Esophagus squamous epithelium (tissue), 5 donors: ENCODE measurements around the gene KLHL18. TPM values are rescaled to one million over a fixed set of nuclear protein-coding genes. Genes with fewer than 3 reads are reported as not detected.
"Not testable (repeated sequence)": the region's sequence is repeated elsewhere in the genome, so short reads cannot be mapped to it uniquely, and the experiment has no call there.

ENCODE experiments used
- DNase-seq: peaks from one replicate; lab custom pipeline; 2025; lab: John Stamatoyannopoulos, UW
- H3K27ac ChIP-seq, 4 donors: fragments of 200-600 bp; sonication (generic); one replicate each; pipeline ENCODE4 v1.5.1; 2016 to 2019; ENCODE audit warnings: mild to moderate bottlenecking in 1 of 4
- H3K27me3 ChIP-seq, 4 donors: fragments of 200-600 bp; sonication (generic); 1 replicate in 3 of 4; 2 replicates in 1 of 4; pipeline versions ENCODE4 v1.5.1 to v1.6.0; 2017 to 2021; ENCODE audit warnings: antibody characterized with exemption in 1 of 4
- H3K36me3 ChIP-seq, 3 donors: fragments of 200-600 bp; sonication (generic); one replicate each; pipeline ENCODE4 v1.5.1; 2016 to 2019
- H3K4me1 ChIP-seq, 3 donors: fragments of 200-600 bp; sonication (generic); one replicate each; pipeline ENCODE4 v1.5.1; 2017 to 2019
- H3K4me3 ChIP-seq, 4 donors: fragments of 200-600 bp; sonication (generic); 1 replicate in 3 of 4; 2 replicates in 1 of 4; pipeline ENCODE4 v1.5.1; 2016 to 2019; ENCODE audit warnings: mild to moderate bottlenecking in 2 of 4, moderate library complexity in 1 of 4
- H3K9me3 ChIP-seq, 3 donors: fragments of 200-600 bp; sonication (generic); one replicate each; pipeline ENCODE4 v1.5.1; 2016 to 2019
- POLR2A ChIP-seq, 4 donors: fragments of 450-650 bp; IDR thresholded peaks; one replicate each; pipeline ENCODE4 v1.6.1; 2017; ENCODE audit warnings: antibody characterized with exemption in 4 of 4, mild to moderate bottlenecking in 4 of 4, moderate library complexity in 3 of 4
- WGBS, 2 donors: methylation state at CpG; one replicate each; pipeline ENCODE4 v1.1.5; 2018; 5-methylcytosine and 5-hydroxymethylcytosine counted together
- intact Hi-C: fragments of 100-400 bp; cut with DNase I; formaldehyde crosslinking; loops from one replicate; pipeline ENCODE4 v1.15.0; 2022
- total RNA-seq, 4 donors: library from RNA; depleted of rRNA; stranded (reverse); fragments of >200 nt; gene quantifications; one replicate each; pipeline ENCODE4 v1.1.0, GENCODE V29; 2016
- TF ChIP-seq, protein P1 (sequence below), 6 experiments: fragments of 450-650 bp in 4 of 6; fragments of 200-600 bp in 2 of 6; sonication (generic) in 2 of 6; IDR thresholded peaks; one replicate each; pipeline ENCODE4 v1.5.1; 2016 to 2019; ENCODE audit warnings: antibody characterized with exemption in 6 of 6, mild to moderate bottlenecking in 4 of 6, moderate library complexity in 4 of 6
- donor health status: DM: yes; HTN: yes; CAD: no.

The KLHL18 gene
- total RNA-seq, 4 donors from 2014 or later, result 12.4 to 19.5 (median 17.0) TPM

DNA sequence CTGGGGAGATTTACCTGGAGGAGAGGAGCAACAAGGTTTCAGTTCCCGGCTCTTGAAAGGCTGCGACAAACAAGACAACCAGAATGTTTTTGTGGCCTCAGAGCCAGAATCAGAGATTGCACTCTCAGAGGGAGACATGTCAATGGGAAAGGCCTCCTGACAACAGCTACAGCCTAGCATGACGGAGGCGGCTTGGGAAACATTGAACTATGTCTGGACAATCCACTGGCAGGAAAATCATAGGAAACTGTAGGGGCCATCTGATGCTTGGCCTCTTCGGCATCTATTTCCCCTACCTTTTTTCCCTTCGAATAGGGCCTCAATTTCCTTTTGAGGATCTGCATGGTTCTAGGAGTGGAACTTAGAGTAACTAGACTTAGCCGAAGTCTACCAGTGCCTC is 84.9 kb downstream of the KLHL18 start:
- Histone ChIP-seq H3K27me3 (peaks cover 0 to 15% (median 0%) of the 10 kb centered on the region in 4 donors), H3K27ac (no peak overlapping the region), H3K9me3 (no peaks in the 10 kb centered on the region), H3K36me3 (no peaks in the 10 kb centered on the region), H3K4me1 (peaks cover 0 to 14% (median 2%) of the 10 kb centered on the region in 3 donors), H3K4me3 (no peak overlapping the region)
- TF ChIP-seq, protein P1, sequence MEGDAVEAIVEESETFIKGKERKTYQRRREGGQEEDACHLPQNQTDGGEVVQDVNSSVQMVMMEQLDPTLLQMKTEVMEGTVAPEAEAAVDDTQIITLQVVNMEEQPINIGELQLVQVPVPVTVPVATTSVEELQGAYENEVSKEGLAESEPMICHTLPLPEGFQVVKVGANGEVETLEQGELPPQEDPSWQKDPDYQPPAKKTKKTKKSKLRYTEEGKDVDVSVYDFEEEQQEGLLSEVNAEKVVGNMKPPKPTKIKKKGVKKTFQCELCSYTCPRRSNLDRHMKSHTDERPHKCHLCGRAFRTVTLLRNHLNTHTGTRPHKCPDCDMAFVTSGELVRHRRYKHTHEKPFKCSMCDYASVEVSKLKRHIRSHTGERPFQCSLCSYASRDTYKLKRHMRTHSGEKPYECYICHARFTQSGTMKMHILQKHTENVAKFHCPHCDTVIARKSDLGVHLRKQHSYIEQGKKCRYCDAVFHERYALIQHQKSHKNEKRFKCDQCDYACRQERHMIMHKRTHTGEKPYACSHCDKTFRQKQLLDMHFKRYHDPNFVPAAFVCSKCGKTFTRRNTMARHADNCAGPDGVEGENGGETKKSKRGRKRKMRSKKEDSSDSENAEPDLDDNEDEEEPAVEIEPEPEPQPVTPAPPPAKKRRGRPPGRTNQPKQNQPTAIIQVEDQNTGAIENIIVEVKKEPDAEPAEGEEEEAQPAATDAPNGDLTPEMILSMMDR (IDR thresholded peaks at IDR 0.05), result no peak
- no peak for TF ChIP-seq POLR2A (IDR thresholded peaks at IDR 0.05)
- WGBS, 2 donors, result 91 to 92% methylated on average over 7 of the region's 7 CpGs
- intact Hi-C loops, result no loop called here
- no peak for DNase-seq

DNA sequence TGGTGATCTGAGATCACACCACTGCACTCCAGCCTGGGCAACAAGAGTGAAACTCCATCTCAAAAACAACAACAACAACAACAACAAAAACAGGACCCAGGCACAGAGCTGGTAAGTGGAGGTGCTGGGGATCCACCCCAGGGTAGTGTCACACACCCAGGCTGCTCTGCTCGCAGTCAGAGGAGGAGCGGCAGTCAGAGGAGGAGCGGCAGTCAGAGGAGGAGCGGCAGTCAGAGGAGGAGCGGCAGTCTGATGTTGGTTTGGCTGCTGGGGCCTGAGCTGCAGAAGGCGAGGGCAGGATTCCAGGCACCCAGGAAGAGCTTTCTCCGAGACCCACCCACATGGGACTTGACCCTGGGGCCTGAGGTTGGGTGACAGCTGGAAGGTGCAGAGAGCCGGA is 87.3 kb downstream of the KLHL18 start:
- H3K4me3 ChIP-seq, H3K9me3 ChIP-seq, H3K4me1 ChIP-seq, H3K27ac ChIP-seq, DNase-seq, H3K36me3 ChIP-seq, intact Hi-C loops: not testable (repeated sequence)
- H3K27me3 ChIP-seq, result peaks cover 0 to 15% (median 0%) of the 10 kb centered on the region in 4 donors
- 82 to 92% methylated on average over 6 to 7 of the region's 8 CpGs for WGBS, 2 donors

DNA sequence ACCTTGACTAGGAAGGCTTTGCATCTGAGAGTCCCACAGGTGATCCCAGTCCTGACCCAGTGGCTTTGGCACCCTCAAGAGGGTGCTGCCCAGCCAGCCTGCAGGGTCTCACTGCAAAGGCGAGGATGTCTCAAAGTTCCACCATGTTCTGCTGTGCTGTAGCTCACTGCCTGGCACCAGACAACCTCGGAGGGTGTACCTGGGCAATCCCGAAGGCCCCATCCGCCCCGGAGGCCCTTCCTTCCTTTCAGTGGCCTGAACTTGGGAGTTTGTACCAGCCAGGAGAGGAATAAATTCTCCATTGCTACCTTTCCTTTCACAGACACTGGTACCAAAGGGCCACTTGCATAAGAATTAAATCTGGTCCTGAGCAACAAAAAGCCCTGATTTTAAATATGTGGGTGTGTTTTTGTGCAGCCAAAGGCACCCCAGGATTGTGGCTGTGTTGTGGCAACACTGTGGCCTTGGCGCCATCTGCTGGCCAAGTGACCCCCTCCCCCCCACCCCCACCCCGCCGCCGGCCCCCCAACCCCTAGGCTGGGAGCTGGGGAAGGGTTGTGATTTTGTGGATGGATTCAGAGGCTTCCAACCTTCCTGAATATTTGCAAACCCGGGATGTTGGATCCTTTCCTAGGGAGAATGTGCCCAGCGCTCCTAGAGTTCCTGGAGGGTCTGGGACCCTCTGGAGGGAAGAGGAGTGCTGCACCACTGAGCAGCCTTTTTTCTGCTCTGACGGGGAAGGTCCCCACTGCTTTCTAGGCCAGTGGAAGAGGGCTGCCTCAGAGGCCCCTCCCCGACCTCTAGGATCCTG is 88.3 kb downstream of the KLHL18 start:
- peaks cover 0 to 15% (median 0%) of the 10 kb centered on the region in 4 donors for H3K27me3 ChIP-seq
- no peaks in the 10 kb centered on the region for H3K9me3 ChIP-seq
- intact Hi-C loops, result no loop called here
- DNase-seq, result no peak
- H3K27ac ChIP-seq, result no peak overlapping the region
- H3K4me3 ChIP-seq, result no peak overlapping the region
- TF ChIP-seq, protein P1 (IDR thresholded peaks at IDR 0.05), result peak in 2 of 6 experiments; percentile 2 to 46
- TF ChIP-seq POLR2A (IDR thresholded peaks at IDR 0.05), result no peak
- H3K4me1 ChIP-seq, result peaks cover 0 to under 1% (median 0%) of the 10 kb centered on the region in 3 donors
- WGBS, 2 donors, result 23 to 35% methylated on average over 9 to 12 of the region's 13 CpGs
- H3K36me3 ChIP-seq, result no peaks in the 10 kb centered on the region

DNA sequence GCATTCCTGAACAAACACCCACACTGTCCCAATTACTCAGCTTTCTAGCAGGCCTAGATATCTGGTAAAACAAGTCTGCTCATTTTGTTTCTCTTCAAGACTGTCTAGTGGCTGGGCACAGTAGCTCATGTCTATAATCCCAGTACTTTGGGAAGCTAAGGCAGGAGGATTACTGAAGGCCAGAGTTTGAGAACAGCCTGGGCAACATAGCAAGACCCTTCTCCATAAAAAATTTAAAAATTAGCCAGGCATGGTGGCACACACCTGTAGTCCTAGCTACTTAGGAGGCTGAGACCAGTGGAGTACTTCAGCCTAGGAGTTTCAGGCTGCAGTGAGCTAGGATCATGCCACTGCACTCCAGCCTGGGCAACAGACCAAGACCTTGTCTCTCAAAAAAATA is 91.8 kb downstream of the KLHL18 start:
- H3K4me3 ChIP-seq, result no peak overlapping the region
- H3K27ac ChIP-seq, result no peak overlapping the region
- TF ChIP-seq, protein P1 (IDR thresholded peaks at IDR 0.05), result no peak
- no peak for TF ChIP-seq POLR2A (IDR thresholded peaks at IDR 0.05)
- no peak for DNase-seq
- peaks cover 0 to 15% (median 0%) of the 10 kb centered on the region in 4 donors for H3K27me3 ChIP-seq
- H3K9me3 ChIP-seq, result no peaks in the 10 kb centered on the region
- peaks cover 3 to 8% (median 5%) of the 10 kb centered on the region in 3 donors for H3K4me1 ChIP-seq
- intact Hi-C loops, result no loop called here
- H3K36me3 ChIP-seq, result no peaks in the 10 kb centered on the region

DNA sequence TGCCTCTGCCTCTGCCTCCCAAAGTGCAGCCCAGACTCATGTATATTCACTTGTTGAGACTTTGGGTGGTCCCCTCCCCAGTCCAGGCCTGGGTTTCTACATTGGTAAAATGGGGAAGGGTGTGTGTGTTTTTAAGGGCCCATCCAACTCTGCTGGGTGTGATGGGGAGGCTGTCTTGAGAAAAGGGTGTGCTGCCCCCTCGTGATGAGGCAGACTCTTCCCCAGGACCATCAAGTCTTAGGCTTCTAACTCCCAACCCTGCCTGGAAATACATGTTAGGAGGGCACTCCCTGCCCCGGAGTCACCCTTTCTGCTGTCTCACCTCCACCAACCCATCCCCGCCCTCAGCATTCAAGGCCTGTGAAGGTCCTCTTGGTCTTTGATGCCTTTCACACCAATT is 93.6 kb downstream of the KLHL18 start:
- no peak for DNase-seq
- H3K27me3 ChIP-seq, result peaks cover 0 to 5% (median 0%) of the 10 kb centered on the region in 4 donors
- 85 to 91% methylated on average over 3 of the region's 3 CpGs for WGBS, 2 donors

More for the DNA sequence above, 93.6 kb downstream of the KLHL18 start:
- intact Hi-C loops, result no loop called here
- TF ChIP-seq, protein P1 (IDR thresholded peaks at IDR 0.05), result no peak
- no peak for TF ChIP-seq POLR2A (IDR thresholded peaks at IDR 0.05)
- Histone ChIP-seq H3K27ac (no peak overlapping the region), H3K4me3 (no peak overlapping the region), H3K4me1 (peaks cover 7 to 16% (median 13%) of the 10 kb centered on the region in 3 donors), H3K36me3 (no peaks in the 10 kb centered on the region), H3K9me3 (no peaks in the 10 kb centered on the region)
